Vagina (tissue), 2 donors: ENCODE data around the gene ZSCAN21. TPM values are rescaled to one million over a fixed set of nuclear protein-coding genes. Genes with fewer than 3 reads are reported as not detected.
A peak's percentile ranks its signal among the peaks of the same experiment; 100 is the strongest.

Experiments
- DNase-seq, 2 donors: peaks; one replicate each; pipeline ENCODE4 v3.0.0-alpha.2; 2017; ENCODE audit errors: extremely low spot score in 2 of 2
- H3K27ac ChIP-seq: fragments of 200-600 bp; sonication (generic); one replicate; pipeline ENCODE4 v1.5.1; 2019
- H3K27me3 ChIP-seq: fragments of 200-600 bp; sonication (generic); one replicate; pipeline ENCODE4 v1.5.1; 2019
- H3K36me3 ChIP-seq, 2 donors: fragments of 200-600 bp; sonication (generic); one replicate each; pipeline ENCODE4 v1.5.1; 2017 to 2019
- H3K4me1 ChIP-seq: fragments of 200-600 bp; sonication (generic); one replicate; pipeline ENCODE4 v1.5.1; 2019
- H3K4me3 ChIP-seq, 2 donors: fragments of 200-600 bp; sonication (generic); 1 replicate in 1 of 2; 2 replicates in 1 of 2; pipeline ENCODE4 v1.5.1; 2016 to 2019
- H3K9me3 ChIP-seq: fragments of 200-600 bp; sonication (generic); one replicate; pipeline ENCODE4 v1.5.1; 2019
- CTCF ChIP-seq, 3 experiments: fragments of 450-650 bp in 2 of 3; fragments of 200-600 bp in 1 of 3; sonication (generic) in 1 of 3; IDR thresholded peaks; one replicate each; pipeline ENCODE4 v1.5.1; 2017 to 2019; ENCODE audit warnings: antibody characterized with exemption in 3 of 3, mild to moderate bottlenecking in 2 of 3, moderate library complexity in 2 of 3
- POLR2A ChIP-seq, 2 donors: fragments of 450-650 bp; IDR thresholded peaks; one replicate each; pipeline ENCODE4 v1.6.1; 2017; ENCODE audit warnings: antibody characterized with exemption in 2 of 2, mild to moderate bottlenecking in 2 of 2, moderate library complexity in 2 of 2
- POLR2AphosphoS5 ChIP-seq, 2 donors: sonication (generic); formaldehyde crosslinking; IDR thresholded peaks; one replicate each; pipeline ENCODE4 v1.9.0; 2017; ENCODE audit warnings: antibody characterized with exemption in 2 of 2, mild to moderate bottlenecking in 2 of 2, low read depth in 1 of 2; ENCODE audit not compliant: insufficient read depth in 1 of 2
- intact Hi-C: fragments of 100-400 bp; cut with DNase I; formaldehyde crosslinking; loops from one replicate; pipeline ENCODE4 v1.15.1; 2023
- total RNA-seq: library from RNA; depleted of rRNA; stranded (reverse); fragments of >200 nt; gene quantifications from one replicate; pipeline ENCODE4 v1.2.3, GENCODE V29; 2016

Gene ZSCAN21
- total RNA-seq, 1 donor from 2014 or later = 19.9 TPM

DNA sequence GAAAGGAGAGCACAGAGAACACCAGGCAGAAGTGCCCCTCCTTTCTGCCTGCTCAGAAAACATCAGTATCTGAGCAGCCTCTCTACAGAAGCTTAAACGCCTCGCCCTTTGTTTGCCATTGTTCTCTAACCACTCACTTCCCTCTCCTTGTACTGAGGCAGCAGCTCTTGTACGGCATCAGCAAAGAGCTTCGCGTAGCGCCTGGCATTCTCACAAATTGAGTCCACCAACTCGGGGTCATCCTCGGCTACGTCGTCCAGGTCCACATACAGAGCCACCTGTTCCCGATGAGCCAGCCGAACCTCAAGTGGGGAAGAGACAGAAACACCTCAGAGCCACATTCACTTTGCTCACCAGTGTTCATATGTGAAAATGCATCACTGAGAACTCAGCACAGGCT, 49.9 kb downstream of the ZSCAN21 start:
- Histone ChIP-seq H3K27ac (peak overlapping the region; percentile 95), H3K9me3 (no peaks in the 10 kb centered on the region), H3K27me3 (no peaks in the 10 kb centered on the region), H3K36me3 (peaks cover 8 to 58% of the 10 kb centered on the region in 2 donors), H3K4me1 (peaks cover 34% of the 10 kb centered on the region), H3K4me3 (peak overlapping the region; percentile 81 to 96)
- intact Hi-C loops = no loop called here
- no peak for DNase-seq
- TF ChIP-seq POLR2AphosphoS5 (IDR thresholded peaks at IDR 0.05; ENCODE audit: insufficient read depth in 1 of 2, low read depth in 1 of 2) (no peak), CTCF (IDR thresholded peaks at IDR 0.05) (no peak), POLR2A (IDR thresholded peaks at IDR 0.05) (no peak)

DNA sequence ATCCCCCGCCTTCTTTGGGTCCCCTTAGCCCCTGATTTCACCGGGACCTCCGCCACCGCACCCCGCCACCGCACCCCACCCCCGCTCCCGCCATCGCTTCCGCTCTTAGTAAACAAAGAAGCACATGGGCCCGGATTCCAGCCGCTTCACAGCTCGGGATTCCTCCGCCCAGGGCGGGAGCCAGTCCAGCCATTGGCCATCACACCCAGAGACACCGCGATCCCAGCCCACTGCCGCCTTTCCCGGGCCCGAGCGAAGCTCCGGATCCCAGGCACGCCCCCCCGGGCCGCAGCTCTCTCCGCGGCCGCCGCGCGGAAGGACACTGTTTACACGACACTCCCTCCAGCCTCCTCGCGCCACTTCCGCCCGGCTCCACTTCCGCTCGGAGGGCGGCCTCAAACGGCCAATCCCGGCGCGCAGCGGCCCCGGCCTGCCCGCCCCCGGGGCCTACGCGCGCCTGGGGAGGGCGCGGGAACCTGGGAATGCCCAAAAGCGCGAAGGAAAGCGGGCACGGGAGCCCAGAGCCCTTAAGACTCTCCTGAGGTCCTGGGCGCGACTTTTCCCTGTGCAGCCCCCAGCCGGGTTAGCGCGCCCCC, 50.9 kb downstream of the ZSCAN21 start:
- H3K36me3 ChIP-seq = peaks cover 3 to 48% of the 10 kb centered on the region in 2 donors
- peaks cover 34% of the 10 kb centered on the region for H3K4me1 ChIP-seq
- TF ChIP-seq POLR2A (IDR thresholded peaks at IDR 0.05) (no peak), POLR2AphosphoS5 (IDR thresholded peaks at IDR 0.05; ENCODE audit: insufficient read depth in 1 of 2, low read depth in 1 of 2) (peak in 1 of 2 donors; percentile 92), CTCF (IDR thresholded peaks at IDR 0.05) (no peak)
- intact Hi-C loops = no loop called here
- H3K27me3 ChIP-seq = no peaks in the 10 kb centered on the region
- peak overlapping the region; percentile 95 for H3K27ac ChIP-seq
- DNase-seq = peak in 1 of 2 donors; percentile 96
- no peaks in the 10 kb centered on the region for H3K9me3 ChIP-seq
- H3K4me3 ChIP-seq = peak overlapping the region; percentile 81 to 96

DNA sequence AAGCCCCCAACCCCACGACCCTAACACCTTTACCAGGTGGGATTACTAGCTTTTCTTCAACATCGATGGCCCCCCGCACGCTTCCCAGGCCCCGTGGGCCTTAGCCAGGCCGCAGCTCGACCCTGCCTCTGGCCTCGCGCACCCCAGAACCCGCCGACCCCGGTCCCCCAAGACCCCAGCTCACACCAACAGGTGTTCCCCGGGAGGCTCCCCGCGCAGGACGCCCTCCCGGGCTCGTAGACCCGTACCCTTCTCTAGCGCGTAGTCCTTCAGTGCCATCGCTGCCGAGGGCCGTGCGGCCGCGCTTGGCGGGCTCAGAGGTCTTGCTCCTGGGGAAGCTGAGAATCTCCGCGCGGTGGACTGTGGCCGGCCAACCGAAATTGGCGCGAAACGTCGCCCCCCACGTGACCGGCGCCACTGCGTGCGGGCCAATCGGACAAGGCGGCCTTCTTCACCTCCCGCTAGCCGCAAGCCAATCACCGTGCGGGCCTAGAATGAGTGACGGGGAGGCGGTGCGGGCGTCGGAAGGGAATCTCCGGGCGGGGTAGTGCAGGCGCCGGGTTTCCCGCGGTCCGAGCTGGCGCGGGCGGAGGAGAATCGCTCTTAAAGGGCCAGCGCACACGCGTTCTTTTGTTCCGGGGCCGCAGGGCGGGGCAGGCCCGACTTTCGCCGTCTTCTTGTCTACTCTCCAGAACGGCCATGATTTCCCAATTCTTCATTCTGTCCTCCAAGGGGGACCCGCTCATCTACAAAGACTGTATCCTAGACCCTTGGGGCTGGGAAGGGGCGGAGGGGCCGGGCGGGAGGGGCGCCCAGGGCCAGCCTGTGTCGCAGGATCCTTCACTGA, 51.7 kb downstream of the ZSCAN21 start, which contains the start of the genes AP4M1 and MCM7:
Gene AP4M1 (plus strand): TSS at position 628 of the 847 bp plus-strand sequence. CDS start 72 bp downstream, at position 700.
Gene MCM7 (minus strand): TSS at position 382 of the 847 bp plus-strand sequence. CDS start 103 bp downstream, at position 279.
- Histone ChIP-seq H3K27ac (peak within 1 kb of the TSS; percentile 95), H3K36me3 (peaks cover 0 to 41% of the 10 kb centered on the region in 2 donors), H3K4me3 (peak within 1 kb of the TSS; percentile 81 to 96), H3K4me1 (peaks cover 34% of the 10 kb centered on the region), H3K27me3 (no peaks in the 10 kb centered on the region), H3K9me3 (no peaks in the 10 kb centered on the region)
- intact Hi-C loops = no loop called here
- peak; percentile 99 for DNase-seq
- TF ChIP-seq POLR2A (IDR thresholded peaks at IDR 0.05) = no peak
- peak; percentile 76 to 90 for TF ChIP-seq POLR2AphosphoS5 (IDR thresholded peaks at IDR 0.05; ENCODE audit: insufficient read depth in 1 of 2, low read depth in 1 of 2)
- no peak for TF ChIP-seq CTCF (IDR thresholded peaks at IDR 0.05)

- Histone ChIP-seq H3K9me3 (no peaks in the 10 kb centered on the region), H3K36me3 (peaks cover 0 to 39% of the 10 kb centered on the region in 2 donors), H3K4me1 (peaks cover 34% of the 10 kb centered on the region), H3K4me3 (no peak overlapping the region), H3K27ac (no peak overlapping the region), H3K27me3 (no peaks in the 10 kb centered on the region)
- intact Hi-C loops = no loop called here
- no peak for TF ChIP-seq CTCF (IDR thresholded peaks at IDR 0.05)
- no peak for TF ChIP-seq POLR2AphosphoS5 (IDR thresholded peaks at IDR 0.05; ENCODE audit: insufficient read depth in 1 of 2, low read depth in 1 of 2)
- no peak for TF ChIP-seq POLR2A (IDR thresholded peaks at IDR 0.05)
- no peak for DNase-seq
Measured at GRCh38 chr7:100102950-100103840, 53.6 kb downstream of the ZSCAN21 start.
